ENCODE data around the gene FOXD1. TPM values are rescaled to one million over a fixed set of nuclear protein-coding genes. Genes with fewer than 3 reads are reported as not detected.

Gene FOXD1
- polyA plus RNA-seq, 1 donor from 2014 or later = not detected

GRCh38 chr5:73417303-73418034 lies 31.1 kb downstream of the FOXD1 start:
- Histone ChIP-seq H3F3A (ENCODE audit: insufficient read depth, low read length, poor library complexity, severe bottlenecking) (no peaks in the 10 kb centered on the region), H3K9me3 (ENCODE audit: low read length) (no peaks in the 10 kb centered on the region), H3K9me2 (ENCODE audit: insufficient read depth, low read length) (no peaks in the 10 kb centered on the region), H3K9ac (ENCODE audit: low read length) (no peak overlapping the region), H3K4me2 (ENCODE audit: low read length) (no peak overlapping the region), H3K79me2 (replicated peaks; ENCODE audit: insufficient read depth, low read length) (no peaks in the 10 kb centered on the region), H3K27me3 (ENCODE audit: insufficient read depth, low read depth, low read length) (peaks cover 73% of the 10 kb centered on the region), H3K27ac (ENCODE audit: low read length) (no peak overlapping the region), H3K4me3 (ENCODE audit: low read length) (no peak overlapping the region), H4K20me1 (ENCODE audit: insufficient read depth) (no peaks in the 10 kb centered on the region), H2AFZ (ENCODE audit: low read depth, low read length) (no peak overlapping the region), H3K36me3 (ENCODE audit: insufficient read depth, low read length) (no peaks in the 10 kb centered on the region)
- TF ChIP-seq RAD21 (conservative IDR thresholded peaks at IDR 0.05) (no peak), POLR2AphosphoS5 (IDR thresholded peaks at IDR 0.05) (no peak), SMC3 (conservative IDR thresholded peaks at IDR 0.05; ENCODE audit: poor library complexity) (no peak), MXI1 (conservative IDR thresholded peaks at IDR 0.05; ENCODE audit: poor library complexity, severe bottlenecking) (no peak), EP300 (conservative IDR thresholded peaks at IDR 0.05; ENCODE audit: poor library complexity, severe bottlenecking) (no peak), CTCF (IDR thresholded peaks at IDR 0.05; ENCODE audit: poor library complexity, severe bottlenecking) (no peak), EZH2 (IDR thresholded peaks at IDR 0.05; ENCODE audit: borderline replicate concordance, insufficient read depth, low read length, poor library complexity, severe bottlenecking) (no peak), REST (IDR thresholded peaks at IDR 0.05; ENCODE audit: borderline replicate concordance) (no peak), TAF1 (IDR thresholded peaks at IDR 0.05; ENCODE audit: low read depth) (no peak)

GRCh38 chr5:73415617-73416016 lies 33.0 kb downstream of the FOXD1 start:
- no peaks in the 10 kb centered on the region for H3K36me3 ChIP-seq (ENCODE audit: insufficient read depth, low read length)
- peaks cover 58% of the 10 kb centered on the region for H3K27me3 ChIP-seq (ENCODE audit: insufficient read depth, low read depth, low read length)
- H3K4me3 ChIP-seq (ENCODE audit: low read length) = no peak overlapping the region
- H2AFZ ChIP-seq (ENCODE audit: low read depth, low read length) = no peak overlapping the region
- TF ChIP-seq RAD21 (conservative IDR thresholded peaks at IDR 0.05) = no peak
- no peak for TF ChIP-seq CTCF (IDR thresholded peaks at IDR 0.05; ENCODE audit: poor library complexity, severe bottlenecking)
- no peak for TF ChIP-seq POLR2AphosphoS5 (IDR thresholded peaks at IDR 0.05)
- TF ChIP-seq TAF1 (IDR thresholded peaks at IDR 0.05; ENCODE audit: low read depth) = no peak
- no peak for TF ChIP-seq REST (IDR thresholded peaks at IDR 0.05; ENCODE audit: borderline replicate concordance)
- no peak for TF ChIP-seq EP300 (conservative IDR thresholded peaks at IDR 0.05; ENCODE audit: poor library complexity, severe bottlenecking)
- H3F3A ChIP-seq (ENCODE audit: insufficient read depth, low read length, poor library complexity, severe bottlenecking) = no peaks in the 10 kb centered on the region
- H3K4me2 ChIP-seq (ENCODE audit: low read length) = no peak overlapping the region
- H3K9ac ChIP-seq (ENCODE audit: low read length) = no peak overlapping the region
- H4K20me1 ChIP-seq (ENCODE audit: insufficient read depth) = no peaks in the 10 kb centered on the region
- H3K9me2 ChIP-seq (ENCODE audit: insufficient read depth, low read length) = no peaks in the 10 kb centered on the region
- H3K27ac ChIP-seq (ENCODE audit: low read length) = no peak overlapping the region
- no peaks in the 10 kb centered on the region for H3K9me3 ChIP-seq (ENCODE audit: low read length)
- H3K79me2 ChIP-seq (replicated peaks; ENCODE audit: insufficient read depth, low read length) = no peaks in the 10 kb centered on the region

Measured in neural cell (in vitro differentiated cells).